Adrenal gland (tissue), 12 donors: ENCODE results near the gene SYT6. TPM values are rescaled to one million over a fixed set of nuclear protein-coding genes. Genes with fewer than 3 reads are reported as not detected.

ENCODE experiments used
- DNase-seq, 7 donors: peaks; one replicate each; pipeline ENCODE4 v3.0.0-alpha.2; 2019 to 2020
- H3K27ac ChIP-seq, 5 donors: fragments of 200-600 bp; sonication (generic) in 4 of 5; 1 replicate in 3 of 5; 2 replicates in 2 of 5; pipeline versions ENCODE4 v1.5.1 to v1.8.0; 2016 to 2020; ENCODE audit warnings: mild to moderate bottlenecking in 1 of 5
- H3K27me3 ChIP-seq: fragments of 200-600 bp; 2 replicates; pipeline ENCODE4 v1.8.0; 2021
- H3K36me3 ChIP-seq, 2 donors: fragments of 200-600 bp; replicated peaks in 1 of 2; 1 replicate in 1 of 2; 2 replicates in 1 of 2; pipeline versions ENCODE4 v1.5.1 to v1.8.0; 2018 to 2022
- H3K4me1 ChIP-seq, 2 donors: fragments of 200-600 bp; replicated peaks in 1 of 2; 1 replicate in 1 of 2; 2 replicates in 1 of 2; pipeline versions ENCODE4 v1.5.1 to v1.8.0; 2018 to 2021
- H3K4me3 ChIP-seq, 4 donors: fragments of 200-600 bp; sonication (generic) in 3 of 4; one replicate each; pipeline ENCODE4 v1.5.1; 2016 to 2018
- H3K9me3 ChIP-seq, 3 donors: fragments of 200-600 bp; sonication (generic) in 1 of 3; replicated peaks in 1 of 3; 1 replicate in 2 of 3; 2 replicates in 1 of 3; pipeline versions ENCODE4 v1.5.1 to v1.8.0; 2016 to 2021
- CTCF ChIP-seq, 6 experiments: fragments of 450-650 bp in 4 of 6; fragments of 200-600 bp in 2 of 6; sonication (generic) in 1 of 6; IDR thresholded peaks; 1 replicate in 5 of 6; 2 replicates in 1 of 6; pipeline versions ENCODE4 v1.5.1 to v1.8.0; 2016 to 2021; ENCODE audit warnings: antibody characterized with exemption in 6 of 6, mild to moderate bottlenecking in 2 of 6, moderate library complexity in 1 of 6
- POLR2A ChIP-seq, 2 donors: fragments of 450-650 bp; IDR thresholded peaks; one replicate each; pipeline ENCODE4 v1.6.1; 2017; ENCODE audit warnings: antibody characterized with exemption in 2 of 2, mild to moderate bottlenecking in 2 of 2, moderate library complexity in 1 of 2
- WGBS, 4 donors: extraction: QIAGEN DNeasy Blood & Tissue Kit in 2 of 4; methylation state at CpG; one replicate each; pipeline versions ENCODE4 v1.1.5 to v1.1.7; 2013 to 2017; 5-methylcytosine and 5-hydroxymethylcytosine counted together
- intact Hi-C, 2 donors: fragments of 100-400 bp; cut with DNase I; formaldehyde crosslinking; loops; one replicate each; pipeline versions ENCODE4 v1.14.1 to v1.15.0; 2022 to 2023
- polyA plus RNA-seq, 3 donors: library from polyadenylated mRNA; stranded (reverse); fragments of 200-250 nt in 2 of 3; fragments of 350-450 nt in 1 of 3; fragmentation: Illumina TruSeq in 1 of 3; extraction: RNeasy Lipid Tissue Mini Kit (QIAGEN cat#74804) in 1 of 3; gene quantifications; one replicate each; pipeline ENCODE4 v1.2.3, GENCODE V29; 2013 to 2014
- total RNA-seq, 9 donors: library from RNA; depleted of rRNA in 4 of 9; stranded (reverse); fragments of >200 nt in 4 of 9; fragments of 120-200 nt in 1 of 9; fragmentation: NEBNext Ultra II Directional in 1 of 9; extraction: Animal tissue kit (Norgen Biotek cat#: 25700) in 1 of 9; gene quantifications; one replicate each; pipeline versions ENCODE4 v1.1.0 to v1.2.4, GENCODE V29; 2013 to 2023
- donor health status: healthy with polysubstance abuse.
- donor health status: Bipolar disorder and iron deficiency.
- donor health status: DM: yes; HTN: yes; CAD: no.
- donor health status: DM: no; HTN: no; CAD: no.
- donor health status: DM: no; HTN: no; CAD: no.
- donor health status: DM: yes; HTN: yes; CAD: no.

Gene SYT6
- total and polyA plus RNA-seq, 12 donors: 0.06 to 1.1 (median 0.42) TPM; not detected in 3

- Histone ChIP-seq H3K4me1 (no peaks in the 10 kb centered on the region), H3K27me3 (no peaks in the 10 kb centered on the region), H3K4me3 (no peak overlapping the region), H3K36me3 (no peaks in the 10 kb centered on the region), H3K9me3 (no peaks in the 10 kb centered on the region), H3K27ac (no peak overlapping the region)
- intact Hi-C loops: no loop called here
- no peak for TF ChIP-seq CTCF (IDR thresholded peaks at IDR 0.05)
- WGBS, 4 donors: 70 to 83% (median 72%) methylated on average over 2 to 3 of the region's 3 CpGs
- DNase-seq: no peak
These were observed 11.3 kb upstream of the SYT6 start for GRCh38 chr1:114164840-114165543.

- DNase-seq: no peak
- H3K27ac ChIP-seq: no peak overlapping the region
- intact Hi-C loops: no loop called here
- no peaks in the 10 kb centered on the region for H3K36me3 ChIP-seq
- peaks cover 0 to 2% of the 10 kb centered on the region in 2 donors for H3K4me1 ChIP-seq
- H3K9me3 ChIP-seq: no peaks in the 10 kb centered on the region
- no peak for TF ChIP-seq POLR2A (IDR thresholded peaks at IDR 0.05)
- peaks cover 17% of the 10 kb centered on the region for H3K27me3 ChIP-seq
- 77 to 88% (median 85%) methylated on average over 2 of the region's 2 CpGs for WGBS, 4 donors
- no peak overlapping the region for H3K4me3 ChIP-seq
These were observed 6.3 kb upstream of the SYT6 start for GRCh38 chr1:114159941-114160340.

- TF ChIP-seq POLR2A (IDR thresholded peaks at IDR 0.05) (no peak), CTCF (IDR thresholded peaks at IDR 0.05) (no peak)
- H3K36me3 ChIP-seq: no peaks in the 10 kb centered on the region
- intact Hi-C loops: no loop called here
- H3K27ac ChIP-seq: no peak overlapping the region
- peaks cover 14 to 29% of the 10 kb centered on the region in 2 donors for H3K4me1 ChIP-seq
- peaks cover 44% of the 10 kb centered on the region for H3K27me3 ChIP-seq
- H3K9me3 ChIP-seq: no peaks in the 10 kb centered on the region
- H3K4me3 ChIP-seq: no peak overlapping the region
- no peak for DNase-seq
- 54 to 61% (median 58%) methylated on average over 6 of the region's 6 CpGs for WGBS, 4 donors
These were observed 3.6 kb upstream of the SYT6 start for GRCh38 chr1:114157275-114157660.

DNA sequence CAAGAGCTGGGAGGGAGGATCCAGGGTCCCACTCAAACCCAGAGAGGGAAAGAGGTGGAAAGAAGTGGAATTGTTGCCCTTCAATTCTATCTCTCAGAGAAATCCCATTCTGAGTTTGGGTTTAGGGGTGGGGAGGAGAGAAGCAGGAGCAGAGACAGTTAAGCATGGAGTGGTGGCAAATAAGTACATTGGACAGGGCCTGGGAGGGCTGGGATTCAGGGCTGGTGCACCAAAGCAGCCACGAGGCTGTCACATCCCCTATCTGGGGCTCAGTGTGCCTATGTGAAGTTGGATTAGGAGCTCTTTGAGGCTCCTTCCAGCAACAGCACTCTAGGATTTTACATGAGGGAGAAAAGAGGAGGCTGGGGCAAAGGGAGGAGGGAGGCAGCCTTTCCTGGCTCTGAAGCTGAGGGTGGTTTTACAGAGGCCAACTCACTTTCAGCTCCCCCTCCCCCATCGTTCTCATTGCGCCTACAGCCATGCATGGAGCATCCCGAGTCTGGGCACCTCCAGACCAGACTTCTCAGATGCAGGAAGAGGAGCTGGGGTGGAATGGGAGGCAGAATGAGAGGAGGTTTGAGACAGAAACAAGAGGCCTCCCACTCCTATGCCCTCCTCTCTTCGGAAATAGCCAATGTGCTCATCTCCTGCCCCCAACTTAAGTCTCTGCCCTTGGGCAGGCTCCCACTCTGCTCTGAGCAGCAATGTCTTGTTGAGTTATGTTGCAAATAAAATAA is 3.0 kb upstream of the SYT6 start:
- intact Hi-C loops: no loop called here
- no peaks in the 10 kb centered on the region for H3K9me3 ChIP-seq
- TF ChIP-seq POLR2A (IDR thresholded peaks at IDR 0.05) (no peak), CTCF (IDR thresholded peaks at IDR 0.05) (no peak)
- H3K36me3 ChIP-seq: no peaks in the 10 kb centered on the region
- H3K27ac ChIP-seq: no peak overlapping the region
- peaks cover 48% of the 10 kb centered on the region for H3K27me3 ChIP-seq
- no peak for DNase-seq
- H3K4me1 ChIP-seq: peaks cover 16 to 32% of the 10 kb centered on the region in 2 donors
- H3K4me3 ChIP-seq: no peak overlapping the region
- 29 to 52% (median 37%) methylated on average over 5 of the region's 5 CpGs for WGBS, 4 donors
